ENCODE results near the gene BFSP2.

DNA sequence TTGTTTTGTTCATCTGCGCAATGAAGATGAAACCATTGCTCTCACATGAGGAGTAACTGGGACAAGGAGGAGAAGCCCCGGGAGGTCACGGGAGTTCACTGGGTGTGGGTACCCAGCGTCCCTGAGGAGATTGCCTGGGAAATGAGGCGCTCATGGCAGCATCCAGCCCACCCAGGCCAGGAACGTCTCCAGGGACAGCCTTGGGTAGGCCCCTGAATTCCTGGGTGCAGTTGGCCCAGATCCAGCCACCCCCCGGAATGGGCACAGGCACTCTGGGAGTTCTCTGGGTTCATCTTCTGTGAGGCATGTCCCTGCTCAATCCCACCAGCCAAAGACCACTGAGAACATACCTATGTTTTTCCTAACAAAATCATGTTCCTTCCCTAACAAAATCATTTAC is 18.5 kb downstream of the BFSP2 start:
- TF ChIP-seq POLR2A (IDR thresholded peaks at IDR 0.05) = no peak
- TF ChIP-seq, protein P1, sequence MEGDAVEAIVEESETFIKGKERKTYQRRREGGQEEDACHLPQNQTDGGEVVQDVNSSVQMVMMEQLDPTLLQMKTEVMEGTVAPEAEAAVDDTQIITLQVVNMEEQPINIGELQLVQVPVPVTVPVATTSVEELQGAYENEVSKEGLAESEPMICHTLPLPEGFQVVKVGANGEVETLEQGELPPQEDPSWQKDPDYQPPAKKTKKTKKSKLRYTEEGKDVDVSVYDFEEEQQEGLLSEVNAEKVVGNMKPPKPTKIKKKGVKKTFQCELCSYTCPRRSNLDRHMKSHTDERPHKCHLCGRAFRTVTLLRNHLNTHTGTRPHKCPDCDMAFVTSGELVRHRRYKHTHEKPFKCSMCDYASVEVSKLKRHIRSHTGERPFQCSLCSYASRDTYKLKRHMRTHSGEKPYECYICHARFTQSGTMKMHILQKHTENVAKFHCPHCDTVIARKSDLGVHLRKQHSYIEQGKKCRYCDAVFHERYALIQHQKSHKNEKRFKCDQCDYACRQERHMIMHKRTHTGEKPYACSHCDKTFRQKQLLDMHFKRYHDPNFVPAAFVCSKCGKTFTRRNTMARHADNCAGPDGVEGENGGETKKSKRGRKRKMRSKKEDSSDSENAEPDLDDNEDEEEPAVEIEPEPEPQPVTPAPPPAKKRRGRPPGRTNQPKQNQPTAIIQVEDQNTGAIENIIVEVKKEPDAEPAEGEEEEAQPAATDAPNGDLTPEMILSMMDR (IDR thresholded peaks at IDR 0.05 in 4 of 5, conservative IDR thresholded peaks at IDR 0.05 in 1 of 5) = no peak

Data from gastrocnemius medialis (tissue), 4 donors.